RCC 7860 (cell line): ENCODE results near the gene XYLT1.
"Not testable (repeated sequence)": the region's sequence is repeated elsewhere in the genome, so short reads cannot be mapped to it uniquely, and the experiment has no call there.

ENCODE experiments used
- DNase-seq: peaks from one replicate; pipeline ENCODE4 v3.0.0-alpha.2; 2015; ENCODE audit warnings: low spot score
- FAIRE-seq: peaks from 2 replicates; lab custom pipeline; 2012; peaks lifted over from hg19 to GRCh38; lab: Jason Lieb, UNC

Gene XYLT1

DNA sequence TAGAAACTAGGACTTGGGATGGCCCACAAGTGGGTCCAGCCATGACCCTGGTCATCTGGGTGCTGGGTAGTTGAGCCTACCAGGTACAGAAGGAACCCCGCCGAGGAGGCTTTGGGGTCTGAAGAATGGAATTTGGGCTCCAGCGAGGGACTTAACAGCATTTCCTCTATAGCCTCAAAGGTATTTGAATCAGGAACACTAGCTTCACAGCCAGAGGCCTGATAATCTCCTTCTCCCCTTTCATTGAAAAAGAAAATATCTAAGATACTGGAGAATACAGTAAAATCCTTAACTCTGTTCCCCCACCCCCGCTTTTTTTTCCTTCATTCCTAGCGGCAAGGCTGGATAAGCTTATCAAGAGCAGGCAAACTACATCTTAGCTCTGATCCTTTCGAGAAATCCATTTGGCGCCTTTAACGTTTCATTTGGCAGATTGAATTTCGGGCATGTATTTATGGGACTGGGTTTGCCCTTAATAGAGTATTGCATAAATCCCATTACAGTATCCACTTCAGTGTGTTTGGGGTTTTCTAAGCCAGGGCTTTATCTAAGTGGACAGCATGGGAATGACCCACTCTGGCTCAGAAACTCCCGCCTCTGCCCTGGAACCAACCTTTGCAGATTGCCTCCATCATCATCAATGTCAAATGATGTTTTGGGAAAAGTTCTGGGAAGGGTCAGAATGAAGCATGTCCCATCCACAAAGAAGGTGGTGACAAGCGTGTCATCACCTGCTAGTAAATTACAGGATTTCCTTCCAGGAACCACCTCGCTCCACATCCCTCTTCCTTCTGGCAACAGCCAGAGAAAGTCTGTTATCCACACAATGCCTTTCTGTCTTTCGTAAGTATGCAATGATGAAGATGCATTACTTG, 36.9 kb downstream of the XYLT1 start:
- FAIRE-seq = no peak
- DNase-seq = no peak

DNA sequence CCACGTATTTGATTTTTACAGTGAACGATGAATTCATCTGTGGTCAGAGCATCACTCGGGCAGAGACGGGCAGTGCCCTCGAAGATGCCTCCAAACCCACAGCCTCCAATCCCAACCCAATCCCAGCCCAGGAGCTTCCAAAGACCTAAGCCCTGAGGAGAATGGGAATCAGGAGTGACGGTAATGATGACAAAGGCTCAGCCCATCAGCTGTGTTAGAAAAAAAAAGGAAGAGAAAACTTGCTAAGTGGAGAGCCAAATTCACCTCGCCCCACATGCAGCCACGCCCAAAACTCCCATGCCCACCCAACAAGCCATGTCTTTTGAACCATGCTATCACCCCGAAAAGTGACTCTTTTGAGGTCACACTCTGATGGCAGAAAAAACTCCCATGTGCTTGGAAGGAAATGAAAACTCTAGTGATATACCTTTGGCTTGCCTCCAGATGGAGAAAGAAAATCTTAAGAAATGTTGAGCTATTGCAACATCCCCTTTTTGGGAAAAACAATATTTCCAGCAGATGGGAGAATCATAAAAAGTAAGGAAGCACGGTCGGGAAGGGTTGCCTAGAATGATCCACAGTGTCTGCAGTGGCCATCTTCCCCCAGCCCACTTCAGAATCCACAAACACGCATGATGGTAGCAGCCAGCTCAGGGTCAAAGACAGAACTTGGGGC, 37.7 kb downstream of the XYLT1 start:
- DNase-seq (no peak), FAIRE-seq (no peak)

GRCh38 chr16:17431968-17432625, 38.7 kb downstream of the XYLT1 start:
- DNase-seq (no peak), FAIRE-seq (no peak)

DNA sequence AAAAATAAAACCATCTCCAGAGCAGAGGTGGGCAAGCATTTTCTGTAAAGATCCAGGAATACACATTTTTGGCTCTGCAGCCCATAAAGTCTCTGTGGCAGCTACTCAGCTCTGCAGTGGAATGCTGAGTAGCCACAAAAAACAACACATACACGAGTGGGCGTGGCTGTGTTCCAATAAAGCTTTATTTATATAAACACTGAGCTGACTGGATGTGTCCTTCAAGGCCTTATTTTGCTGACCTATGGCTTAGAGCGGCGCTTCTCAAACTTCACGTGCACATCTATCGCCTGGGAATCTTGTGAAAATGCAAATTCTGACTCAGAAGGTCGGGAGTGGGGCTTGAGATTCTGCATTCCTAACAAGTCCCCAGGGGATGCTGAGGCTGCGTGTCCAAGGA, 39.7 kb downstream of the XYLT1 start:
- DNase-seq (no peak), FAIRE-seq (no peak)

- FAIRE-seq (no peak), DNase-seq (no peak)
Observed at GRCh38 chr16:17426451-17426850, 44.3 kb downstream of the XYLT1 start.

- FAIRE-seq (no peak), DNase-seq (no peak)
Observed at GRCh38 chr16:17424771-17425170, 46.0 kb downstream of the XYLT1 start.

GRCh38 chr16:17423221-17423620, 47.5 kb downstream of the XYLT1 start:
- DNase-seq = no peak
- no peak for FAIRE-seq

GRCh38 chr16:17420816-17421215, 49.9 kb downstream of the XYLT1 start:
- DNase-seq = no peak
- no peak for FAIRE-seq

DNA sequence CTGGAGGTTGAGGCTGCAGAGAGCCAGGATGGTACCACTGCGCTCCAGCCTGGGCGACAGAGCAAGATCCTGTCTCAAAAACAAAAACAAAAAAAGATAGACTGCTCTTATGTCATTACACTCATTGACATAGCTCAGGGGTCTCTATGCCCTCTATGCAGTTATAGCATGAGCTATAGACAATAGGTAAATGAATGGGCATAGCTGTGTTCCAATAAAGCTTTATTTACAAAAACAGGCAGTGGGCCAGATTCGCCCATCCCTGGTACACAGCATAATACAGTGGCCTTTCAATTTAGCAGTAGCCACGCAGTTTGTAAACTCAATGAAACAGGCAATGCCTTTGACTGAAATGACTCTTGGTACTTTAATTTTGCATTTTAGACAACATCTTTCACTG, 51.5 kb downstream of the XYLT1 start:
- FAIRE-seq = no peak
- DNase-seq = no peak

DNA sequence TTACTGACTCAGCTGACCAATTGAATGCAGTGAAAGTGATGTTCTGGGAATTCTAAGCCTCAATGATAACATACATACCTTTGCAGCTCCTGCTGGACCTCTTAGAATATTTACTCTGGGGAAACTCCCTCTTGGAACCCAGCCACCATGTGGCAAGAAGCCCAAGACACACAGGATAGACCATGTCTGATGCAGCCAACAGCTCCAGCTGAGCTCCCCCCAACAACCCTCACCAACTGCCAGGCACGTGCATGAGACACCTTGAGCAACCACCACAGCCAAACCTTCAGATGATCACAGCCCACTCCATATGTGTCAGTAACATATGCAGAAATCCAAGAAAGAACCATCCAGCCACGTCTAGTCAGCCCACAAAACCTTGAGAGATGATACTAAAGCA, 53.0 kb downstream of the XYLT1 start:
- DNase-seq = no peak
- FAIRE-seq = no peak

- no peak for FAIRE-seq
- no peak for DNase-seq
Observed at GRCh38 chr16:17416461-17417311, 54.1 kb downstream of the XYLT1 start.

GRCh38 chr16:17414916-17415315, 55.8 kb downstream of the XYLT1 start:
- DNase-seq (no peak), FAIRE-seq (no peak)

- no peak for FAIRE-seq
- DNase-seq = no peak
Observed at GRCh38 chr16:17414421-17414820, 56.3 kb downstream of the XYLT1 start.

GRCh38 chr16:17413508-17413907, 57.3 kb downstream of the XYLT1 start:
- FAIRE-seq (no peak), DNase-seq (no peak)

GRCh38 chr16:17412791-17413190, 58.0 kb downstream of the XYLT1 start:
- DNase-seq = no peak
- FAIRE-seq = no peak

- FAIRE-seq = no peak
- DNase-seq = no peak
Observed at GRCh38 chr16:17412221-17412620, 58.5 kb downstream of the XYLT1 start.

DNA sequence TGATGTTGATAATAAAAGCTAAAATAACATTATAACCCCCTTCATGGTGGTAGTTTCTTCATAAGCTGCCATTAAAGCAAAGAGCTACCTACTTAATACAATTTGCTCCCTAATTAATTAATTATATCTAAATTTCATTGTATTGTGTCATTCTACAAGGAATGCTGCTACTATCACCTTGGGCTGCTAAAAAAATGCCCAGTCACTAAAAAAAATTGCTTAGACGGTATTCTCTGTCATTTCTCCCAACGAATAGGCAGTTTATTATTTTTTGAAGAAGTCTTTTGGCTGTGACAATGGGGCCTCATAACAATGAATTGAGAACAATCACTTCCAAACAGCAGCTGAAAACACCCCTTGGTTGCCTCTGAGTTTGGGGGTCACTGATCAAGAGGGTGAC, 59.5 kb downstream of the XYLT1 start:
- FAIRE-seq = no peak
- no peak for DNase-seq

GRCh38 chr16:17410316-17410715, 60.4 kb downstream of the XYLT1 start:
- not testable (repeated sequence) for DNase-seq, FAIRE-seq

- DNase-seq (no peak), FAIRE-seq (no peak)
Observed at GRCh38 chr16:17409894-17410293, 60.9 kb downstream of the XYLT1 start.

DNA sequence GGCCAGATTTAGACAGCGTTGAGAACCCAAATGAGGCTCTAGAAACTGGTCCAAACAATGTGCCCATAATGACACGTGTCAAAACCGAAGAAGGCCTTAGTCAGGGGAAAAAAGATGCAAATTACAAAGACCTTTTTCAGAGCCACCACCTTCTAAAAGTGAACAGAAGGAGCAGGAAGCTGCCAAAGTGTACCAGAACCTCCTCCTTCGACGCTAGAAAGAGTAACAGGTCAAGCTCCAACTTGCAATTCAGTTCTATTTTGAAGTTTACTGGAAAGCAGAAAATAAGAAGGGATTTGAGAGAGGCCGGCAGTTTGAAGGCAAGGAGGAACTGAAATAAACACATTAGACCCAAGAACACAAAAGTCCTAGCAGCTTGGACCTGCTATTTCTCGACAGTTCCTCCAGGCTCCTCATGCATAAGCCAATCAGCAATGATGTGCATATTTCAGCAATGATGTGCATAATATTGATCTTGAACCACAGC, 61.8 kb downstream of the XYLT1 start:
- no peak for FAIRE-seq

GRCh38 chr16:17408296-17408695, 62.5 kb downstream of the XYLT1 start:
- FAIRE-seq (no peak), DNase-seq (no peak)

More for the DNA sequence above, 61.8 kb downstream of the XYLT1 start:
- no peak for DNase-seq
